Caco-2 (cell line): ENCODE data around the gene CFAP299. TPM values are rescaled to one million over a fixed set of nuclear protein-coding genes. Genes with fewer than 3 reads are reported as not detected.

ENCODE experiments used
- BruUV-seq: library from RNA; stranded (reverse); fragments of 400-500 nt; replicated peaks from 2 replicates; lab custom pipeline; 2021; lab: Mats Ljungman, UMichigan
- CTCF ChIA-PET: fragments of 300-600 bp; sonication (Branson Sonifier 250); formaldehyde crosslinking; loops from one replicate; lab custom pipeline; 2022; ENCODE audit warnings: antibody characterized with exemption; lab: Charles Lee
- POLR2A ChIA-PET: fragments of 300-600 bp; sonication (Branson Sonifier 250); formaldehyde crosslinking; loops from one replicate; lab custom pipeline; 2022; ENCODE audit warnings: antibody characterized with exemption; lab: Charles Lee
- DNase-seq, 2 experiments: peaks; one replicate each; pipeline versions ENCODE4 v3.0.0 to v3.0.0-alpha.2; 2020 to 2022
- H3K27me3 ChIP-seq: replicated peaks from 2 replicates; pipeline ENCODE4 v1.6.0; 2011; ENCODE audit warnings: low read length; ENCODE audit not compliant: control insufficient read depth, insufficient read depth
- H3K36me3 ChIP-seq: 2 replicates; pipeline ENCODE4 v1.5.1; 2011; ENCODE audit warnings: low read length; ENCODE audit not compliant: control insufficient read depth, insufficient read depth
- H3K4me1 ChIP-seq: fragments of 250-450 bp; sonication (Bioruptor Pico); 2 replicates; pipeline ENCODE4 v1.5.1; 2020; ENCODE audit warnings: mild to moderate bottlenecking
- H3K4me3 ChIP-seq: 2 replicates; pipeline ENCODE4 v1.5.1; 2011; ENCODE audit warnings: low read depth, mild to moderate bottlenecking, control low read depth, low read length
- H3K9me3 ChIP-seq: fragments of 250-450 bp; sonication (Bioruptor Pico); 2 replicates; pipeline ENCODE4 v1.5.1; 2020; ENCODE audit warnings: mild to moderate bottlenecking, moderate library complexity
- H3K27ac Mint-ChIP-seq: one replicate; pipeline ENCODE4 v1.8.0; 2022; ENCODE audit warnings: mixed read lengths; ENCODE audit not compliant: unreplicated experiment
- H3K27me3 Mint-ChIP-seq: one replicate; pipeline ENCODE4 v1.8.0; 2022; ENCODE audit warnings: mixed read lengths; ENCODE audit not compliant: insufficient read depth, unreplicated experiment
- H3K36me3 Mint-ChIP-seq: one replicate; pipeline ENCODE4 v1.8.0; 2022; ENCODE audit warnings: mild to moderate bottlenecking, mixed read lengths; ENCODE audit not compliant: insufficient read depth, unreplicated experiment
- H3K4me1 Mint-ChIP-seq: one replicate; pipeline ENCODE4 v1.8.0; 2022; ENCODE audit warnings: low read depth, mixed read lengths; ENCODE audit not compliant: unreplicated experiment
- H3K4me3 Mint-ChIP-seq: one replicate; pipeline ENCODE4 v1.8.0; 2022; ENCODE audit warnings: mild to moderate bottlenecking, moderate library complexity, mixed read lengths; ENCODE audit not compliant: unreplicated experiment
- H3K9me3 Mint-ChIP-seq: one replicate; pipeline ENCODE4 v1.8.0; 2022; ENCODE audit warnings: mixed read lengths; ENCODE audit not compliant: unreplicated experiment
- intact Hi-C: fragments of 100-400 bp; cut with micrococcal nuclease; formaldehyde crosslinking; loops from one replicate; pipeline ENCODE4 v1.10.0; 2022; ENCODE audit not compliant: unreplicated experiment
- total RNA-seq: library from RNA; stranded (reverse); gene quantifications from 2 replicates; pipeline ENCODE4 v1.2.3, GENCODE V29; 2022
- TF ChIP-seq, protein P1 (sequence below), 2 experiments: fragments of 200-600 bp in 1 of 2; IDR thresholded peaks; 1 replicate in 1 of 2; 2 replicates in 1 of 2; pipeline versions ENCODE4 v1.5.1 to v1.8.0; 2011 to 2022; ENCODE audit warnings: antibody characterized with exemption in 1 of 2, control low read depth in 1 of 2, inconsistent platforms in 1 of 2, low read depth in 1 of 2, low read length in 1 of 2, mild to moderate bottlenecking in 1 of 2, moderate library complexity in 1 of 2; ENCODE audit not compliant: insufficient read depth in 1 of 2, severe bottlenecking in 1 of 2, unreplicated experiment in 1 of 2

The CFAP299 gene
- total RNA-seq, 1 experiment from 2014 or later, result not detected

DNA sequence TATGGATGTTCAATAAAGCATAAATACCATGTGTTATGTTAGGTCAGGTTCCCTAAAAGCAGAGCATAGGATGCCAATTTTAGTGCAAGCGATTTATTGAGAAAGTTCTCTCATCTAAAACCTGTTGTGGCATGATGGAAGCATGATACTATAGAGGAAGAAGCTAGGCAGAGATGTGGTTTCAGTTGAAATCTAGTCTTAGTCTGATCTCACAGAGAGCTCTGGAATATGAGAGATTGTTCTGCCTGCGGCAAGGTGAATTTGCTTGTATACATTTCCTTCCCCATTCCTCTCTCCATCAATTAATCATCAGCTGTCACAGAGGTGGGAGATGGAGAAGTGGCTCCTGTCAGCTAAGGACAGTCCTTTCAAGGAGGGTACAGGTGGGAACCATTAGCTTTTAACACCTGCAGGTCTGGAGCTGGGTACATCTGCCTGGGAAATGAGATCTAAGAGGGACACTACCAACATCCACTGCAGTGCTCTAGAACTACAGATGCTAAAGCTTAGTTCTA lies 252.4 kb downstream of the CFAP299 start:
- ChIA-PET POLR2A (no interaction called here), CTCF (no interaction called here)
- H3K36me3 ChIP-seq, result no peaks in the 10 kb centered on the region
- TF ChIP-seq, protein P1, sequence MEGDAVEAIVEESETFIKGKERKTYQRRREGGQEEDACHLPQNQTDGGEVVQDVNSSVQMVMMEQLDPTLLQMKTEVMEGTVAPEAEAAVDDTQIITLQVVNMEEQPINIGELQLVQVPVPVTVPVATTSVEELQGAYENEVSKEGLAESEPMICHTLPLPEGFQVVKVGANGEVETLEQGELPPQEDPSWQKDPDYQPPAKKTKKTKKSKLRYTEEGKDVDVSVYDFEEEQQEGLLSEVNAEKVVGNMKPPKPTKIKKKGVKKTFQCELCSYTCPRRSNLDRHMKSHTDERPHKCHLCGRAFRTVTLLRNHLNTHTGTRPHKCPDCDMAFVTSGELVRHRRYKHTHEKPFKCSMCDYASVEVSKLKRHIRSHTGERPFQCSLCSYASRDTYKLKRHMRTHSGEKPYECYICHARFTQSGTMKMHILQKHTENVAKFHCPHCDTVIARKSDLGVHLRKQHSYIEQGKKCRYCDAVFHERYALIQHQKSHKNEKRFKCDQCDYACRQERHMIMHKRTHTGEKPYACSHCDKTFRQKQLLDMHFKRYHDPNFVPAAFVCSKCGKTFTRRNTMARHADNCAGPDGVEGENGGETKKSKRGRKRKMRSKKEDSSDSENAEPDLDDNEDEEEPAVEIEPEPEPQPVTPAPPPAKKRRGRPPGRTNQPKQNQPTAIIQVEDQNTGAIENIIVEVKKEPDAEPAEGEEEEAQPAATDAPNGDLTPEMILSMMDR (IDR thresholded peaks at IDR 0.05; ENCODE audit: insufficient read depth in 1 of 2, low read depth in 1 of 2, low read length in 1 of 2, severe bottlenecking in 1 of 2, unreplicated experiment in 1 of 2), result no peak
- no peak overlapping the region for H3K4me3 Mint-ChIP-seq
- no peaks in the 10 kb centered on the region for H3K9me3 Mint-ChIP-seq
- H3K4me3 ChIP-seq, result no peak overlapping the region
- BruUV-seq, result no TSS peak
- H3K27me3 ChIP-seq, result no peaks in the 10 kb centered on the region
- intact Hi-C loops, result no loop called here
- no peak for DNase-seq
- H3K4me1 Mint-ChIP-seq, result no peaks in the 10 kb centered on the region
- no peaks in the 10 kb centered on the region for H3K9me3 ChIP-seq
- no peaks in the 10 kb centered on the region for H3K27me3 Mint-ChIP-seq
- no peaks in the 10 kb centered on the region for H3K4me1 ChIP-seq
- no peaks in the 10 kb centered on the region for H3K36me3 Mint-ChIP-seq
- H3K27ac Mint-ChIP-seq, result no peak overlapping the region

DNA sequence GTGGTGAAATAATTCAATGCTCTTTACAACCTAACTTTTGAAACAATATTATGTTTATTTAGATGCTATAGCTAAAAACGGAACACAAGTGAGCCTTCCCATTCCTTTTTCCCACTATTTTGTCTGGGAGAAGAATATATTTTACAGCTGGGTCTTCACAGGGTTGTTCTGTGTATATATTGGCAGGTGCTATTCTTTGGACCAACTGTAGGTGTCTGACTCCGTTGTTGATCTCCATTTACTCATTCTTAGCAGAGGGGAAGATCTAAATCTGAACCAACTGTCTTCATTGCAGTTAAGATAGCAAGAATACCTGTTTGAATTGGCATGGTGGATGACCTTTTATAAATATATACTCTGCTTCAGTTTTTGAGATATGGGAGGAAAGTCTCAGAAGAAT lies 257.4 kb downstream of the CFAP299 start:
- Histone ChIP-seq H3K36me3 (no peaks in the 10 kb centered on the region), H3K9me3 (no peaks in the 10 kb centered on the region), H3K4me1 (no peaks in the 10 kb centered on the region), H3K4me3 (no peak overlapping the region), H3K27me3 (no peaks in the 10 kb centered on the region)
- Mint-ChIP-seq H3K4me1 (no peaks in the 10 kb centered on the region), H3K9me3 (no peaks in the 10 kb centered on the region), H3K4me3 (no peak overlapping the region), H3K27me3 (no peaks in the 10 kb centered on the region), H3K36me3 (no peaks in the 10 kb centered on the region), H3K27ac (no peak overlapping the region)
- TF ChIP-seq, protein P1 (IDR thresholded peaks at IDR 0.05; ENCODE audit: insufficient read depth in 1 of 2, low read depth in 1 of 2, low read length in 1 of 2, severe bottlenecking in 1 of 2, unreplicated experiment in 1 of 2), result no peak
- intact Hi-C loops, result no loop called here
- POLR2A ChIA-PET, result no interaction called here
- CTCF ChIA-PET, result no interaction called here
- no peak for DNase-seq
- no TSS peak for BruUV-seq

DNA sequence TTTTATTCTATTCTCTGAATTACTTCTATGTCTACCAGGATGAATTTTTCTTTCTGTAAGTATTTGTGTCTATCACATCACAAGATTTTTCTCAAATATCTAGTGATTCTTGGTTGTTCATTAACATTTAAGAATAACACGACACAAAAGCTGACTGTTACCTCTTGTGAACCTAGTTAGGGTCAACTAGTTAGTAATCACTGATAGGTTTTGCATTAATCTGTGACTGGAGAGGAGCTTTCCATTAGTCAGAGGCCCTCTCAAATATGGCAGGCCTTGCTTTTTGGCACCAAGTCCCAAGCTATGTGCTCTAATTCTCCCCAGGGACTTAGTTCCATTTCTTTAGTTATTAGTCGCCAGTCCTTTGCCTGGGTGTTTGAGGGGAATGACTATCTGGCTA lies 259.2 kb downstream of the CFAP299 start:
- BruUV-seq, result no TSS peak
- H3K36me3 Mint-ChIP-seq, result no peaks in the 10 kb centered on the region

More for the DNA sequence above, 259.2 kb downstream of the CFAP299 start:
- Histone ChIP-seq H3K36me3 (no peaks in the 10 kb centered on the region), H3K9me3 (no peaks in the 10 kb centered on the region), H3K4me3 (no peak overlapping the region), H3K27me3 (no peaks in the 10 kb centered on the region), H3K4me1 (no peaks in the 10 kb centered on the region)
- ChIA-PET CTCF (no interaction called here), POLR2A (no interaction called here)
- Mint-ChIP-seq H3K27ac (no peak overlapping the region), H3K27me3 (no peaks in the 10 kb centered on the region), H3K4me3 (no peak overlapping the region), H3K4me1 (no peaks in the 10 kb centered on the region), H3K9me3 (no peaks in the 10 kb centered on the region)
- intact Hi-C loops, result no loop called here
- DNase-seq, result no peak
- TF ChIP-seq, protein P1 (IDR thresholded peaks at IDR 0.05; ENCODE audit: insufficient read depth in 1 of 2, low read depth in 1 of 2, low read length in 1 of 2, severe bottlenecking in 1 of 2, unreplicated experiment in 1 of 2), result no peak
